IPS DF 6.9 (cell line): Measurements from ENCODE around the gene TANC1.

ENCODE experiments used
- DNase-seq: peaks from one replicate; pipeline ENCODE4 v3.0.0-alpha.2; 2013; ENCODE audit warnings: low read depth, low spot score
- H3K27ac ChIP-seq: one replicate; pipeline ENCODE4 v1.5.1; 2013; ENCODE audit warnings: low read length, control low read depth
- H3K27me3 ChIP-seq: 2 replicates; pipeline ENCODE4 v1.6.1; 2013; ENCODE audit warnings: mild to moderate bottlenecking, low read length; ENCODE audit not compliant: control insufficient read depth, insufficient read depth
- H3K36me3 ChIP-seq: 2 replicates; pipeline ENCODE4 v1.6.1; 2013; ENCODE audit warnings: low read length; ENCODE audit not compliant: control insufficient read depth, insufficient read depth
- H3K4me1 ChIP-seq: 2 replicates; pipeline ENCODE4 v1.6.1; 2013; ENCODE audit warnings: low read length; ENCODE audit not compliant: control insufficient read depth, insufficient read depth
- H3K4me3 ChIP-seq: 2 replicates; pipeline ENCODE4 v1.5.1; 2013; ENCODE audit warnings: mild to moderate bottlenecking, low read length
- H3K9me3 ChIP-seq: 2 replicates; pipeline ENCODE4 v1.6.1; 2013; ENCODE audit warnings: low read length, inconsistent platforms; ENCODE audit not compliant: control insufficient read depth, insufficient read depth
- WGBS: extraction: QIAGEN DNeasy Blood & Tissue Kit; methylation state at CpG from one replicate; pipeline ENCODE4 v1.1.7; 2013; ENCODE audit warnings: mixed read lengths, missing lambda C conversion rate; ENCODE audit not compliant: insufficient read length, insufficient coverage; 5-methylcytosine and 5-hydroxymethylcytosine counted together

Gene TANC1

DNA sequence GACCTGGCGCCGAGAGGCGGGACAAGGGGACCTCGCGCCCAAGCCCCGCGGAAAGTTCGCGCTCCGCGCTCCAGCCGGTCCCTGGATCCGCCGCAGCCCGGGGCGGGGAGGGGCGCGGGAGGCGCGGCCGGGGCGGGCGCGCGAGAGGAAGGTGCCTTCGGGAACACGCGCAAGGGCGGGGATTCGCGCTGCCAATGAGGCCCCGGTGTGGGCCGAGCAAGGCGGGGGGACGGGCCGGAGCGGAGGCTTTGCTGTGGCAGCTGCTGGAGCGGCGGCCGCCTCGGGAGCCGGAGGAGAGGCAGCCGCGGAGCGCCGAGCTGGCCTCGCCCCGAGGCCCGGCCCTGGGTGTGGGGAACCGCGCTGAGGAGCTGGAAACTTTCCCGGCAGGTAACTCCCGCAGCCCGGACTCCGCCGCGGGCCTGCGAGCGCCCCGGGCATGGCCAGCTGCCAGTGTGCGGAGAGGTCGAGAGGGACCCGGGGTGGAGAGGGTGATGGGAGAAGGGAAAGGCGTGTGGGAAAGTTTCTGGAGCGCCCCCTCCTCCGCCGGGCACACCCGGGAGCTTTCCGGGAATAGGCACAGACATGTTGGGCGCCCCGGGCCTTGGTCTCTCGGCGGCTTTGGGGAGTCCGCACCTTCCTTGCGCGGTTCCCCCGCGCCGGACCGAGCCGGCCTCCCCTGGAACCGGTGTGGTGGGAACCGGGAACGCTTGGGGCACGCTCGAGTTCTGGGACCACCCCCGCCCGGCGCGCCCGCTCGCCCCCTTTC, at the start of gene TANC1:
TANC1 (plus strand) TSS at position 245 of the 766 bp plus-strand sequence. CDS start 97,271 bp downstream, outside the sequence.
- H3K4me3 ChIP-seq, result peak within 1 kb of the TSS; percentile 61; the same call in 1 of the 2 replicates
- peaks cover 13% of the 10 kb centered on the region; the same call in 1 of the 2 replicates for H3K27me3 ChIP-seq
- no peak for DNase-seq
- WGBS, result no CpG with 5 or more reads among the region's 92 CpGs
- H3K9me3 ChIP-seq, result no peaks in the 10 kb centered on the region
- H3K36me3 ChIP-seq, result no peaks in the 10 kb centered on the region
- no peaks in the 10 kb centered on the region for H3K4me1 ChIP-seq
- H3K27ac ChIP-seq, result no peak within 1 kb of the TSS

DNA sequence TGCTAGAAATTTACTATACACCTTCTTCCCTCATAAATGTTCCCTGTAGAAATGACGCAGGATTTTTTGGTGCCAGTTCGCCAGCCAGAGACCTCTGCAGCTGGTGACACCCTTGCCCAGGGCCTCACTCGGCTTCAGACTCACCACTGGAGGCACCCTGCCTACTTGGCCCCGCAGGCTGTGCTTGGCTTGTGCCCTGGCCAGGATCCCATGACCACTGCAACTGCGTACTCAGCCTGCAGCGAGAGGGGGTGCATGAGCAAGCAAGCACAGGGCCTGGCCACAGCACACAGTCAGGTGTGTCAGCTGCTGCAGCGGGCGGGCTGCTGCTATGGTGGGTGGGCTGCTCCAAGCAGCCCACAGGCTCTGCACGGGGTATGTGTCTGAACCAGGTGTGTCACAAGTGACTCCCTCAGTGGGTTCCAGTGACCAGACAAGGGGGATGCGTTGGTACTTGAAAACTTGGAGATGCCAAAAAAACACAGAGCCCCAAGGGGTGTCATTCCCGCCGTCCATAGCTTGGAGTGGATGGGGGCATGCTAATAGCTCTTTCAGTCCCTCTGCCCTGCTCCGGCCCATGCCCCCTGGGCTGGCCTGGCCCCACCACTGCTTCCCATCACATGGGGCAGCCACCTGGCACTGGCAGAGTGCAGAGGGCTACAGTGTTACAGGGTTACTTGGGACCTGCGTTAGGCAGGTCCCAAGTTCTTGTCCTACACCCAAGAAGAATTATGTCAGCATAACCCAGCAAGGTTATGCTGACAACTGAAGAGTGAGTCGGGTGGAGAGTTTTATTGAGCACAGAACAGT, 46.6 kb upstream of the TANC1 start:
- Histone ChIP-seq H3K27me3 (no peaks in the 10 kb centered on the region), H3K4me1 (no peaks in the 10 kb centered on the region; the same call in 1 of the 2 replicates), H3K4me3 (no peak overlapping the region), H3K9me3 (no peaks in the 10 kb centered on the region), H3K27ac (no peak overlapping the region), H3K36me3 (no peaks in the 10 kb centered on the region)
- WGBS, result no CpG with 5 or more reads among the region's 15 CpGs
- DNase-seq, result no peak

DNA sequence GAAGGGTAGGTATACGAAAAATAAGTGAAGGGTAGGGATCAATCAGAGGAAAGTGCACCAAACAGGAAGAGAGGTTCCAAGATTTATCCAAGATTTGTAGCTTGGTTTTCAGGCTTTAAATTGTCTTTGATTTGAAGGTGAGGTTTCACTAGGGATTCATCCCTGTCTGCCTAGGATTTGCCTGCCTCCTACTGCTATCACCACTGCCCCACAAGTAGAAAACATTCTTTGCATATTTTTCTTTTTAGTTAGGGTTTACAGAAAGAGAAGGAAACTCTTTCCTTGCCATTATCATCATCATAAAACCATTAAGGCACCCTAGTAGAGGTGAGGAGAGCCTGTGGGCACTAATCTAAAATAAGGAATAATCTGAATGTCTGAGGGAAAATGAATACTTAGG, 45.8 kb upstream of the TANC1 start:
- H3K4me1 ChIP-seq, result no peaks in the 10 kb centered on the region; the same call in 1 of the 2 replicates
- H3K9me3 ChIP-seq, result no peaks in the 10 kb centered on the region
- DNase-seq, result no peak
- no peaks in the 10 kb centered on the region for H3K36me3 ChIP-seq
- WGBS, result no CpG with 5 or more reads among the region's 1 CpG
- H3K27me3 ChIP-seq, result no peaks in the 10 kb centered on the region
- H3K27ac ChIP-seq, result no peak overlapping the region
- no peak overlapping the region for H3K4me3 ChIP-seq

DNA sequence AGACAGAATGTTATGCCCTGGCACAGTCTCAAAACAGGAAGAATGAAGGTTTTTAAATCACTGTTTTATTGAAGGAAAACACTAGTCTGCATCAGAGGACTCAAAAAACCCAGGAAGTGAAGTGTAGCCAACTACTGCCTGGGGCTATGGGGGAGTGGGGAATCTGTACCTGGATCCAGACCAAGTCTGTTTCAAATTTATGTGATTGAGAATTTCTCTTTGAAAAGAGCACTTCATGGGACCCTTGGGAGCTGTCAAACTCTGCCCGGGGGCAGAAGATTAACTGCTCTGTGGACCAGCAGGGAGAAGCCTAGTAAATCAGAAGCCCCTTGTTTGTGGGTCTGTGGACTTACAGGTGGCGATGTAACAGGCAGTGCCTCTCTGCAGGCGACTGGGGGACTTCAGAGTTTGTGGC, 45.3 kb upstream of the TANC1 start:
- Histone ChIP-seq H3K9me3 (no peaks in the 10 kb centered on the region), H3K27me3 (no peaks in the 10 kb centered on the region), H3K4me3 (no peak overlapping the region), H3K4me1 (no peaks in the 10 kb centered on the region; the same call in 1 of the 2 replicates), H3K36me3 (no peaks in the 10 kb centered on the region), H3K27ac (no peak overlapping the region)
- DNase-seq, result no peak
- no CpG with 5 or more reads among the region's 3 CpGs for WGBS

DNA sequence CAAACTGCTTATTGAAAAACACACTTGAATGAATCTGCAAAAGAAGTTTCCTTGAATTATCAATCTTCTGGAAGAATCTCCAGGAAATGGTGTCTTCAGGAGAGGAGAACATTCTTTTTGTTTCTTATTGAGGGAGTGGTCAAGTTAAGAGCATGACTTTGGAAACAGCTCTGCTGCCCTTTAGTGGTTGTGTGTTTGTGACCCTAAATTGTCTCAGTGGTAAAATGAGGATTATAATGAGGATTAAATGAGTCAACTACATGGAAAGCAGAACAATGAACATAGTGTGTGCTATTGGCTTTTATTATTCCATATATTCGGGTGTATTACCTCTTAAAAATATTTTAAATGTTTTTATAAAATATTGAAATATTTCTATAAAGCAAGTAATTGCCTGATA, 44.8 kb upstream of the TANC1 start:
- Histone ChIP-seq H3K4me3 (no peak overlapping the region), H3K4me1 (no peaks in the 10 kb centered on the region; the same call in 1 of the 2 replicates), H3K9me3 (no peaks in the 10 kb centered on the region), H3K27me3 (no peaks in the 10 kb centered on the region), H3K27ac (no peak overlapping the region), H3K36me3 (no peaks in the 10 kb centered on the region)
- no peak for DNase-seq
- no CpG with 5 or more reads among the region's 1 CpG for WGBS

DNA sequence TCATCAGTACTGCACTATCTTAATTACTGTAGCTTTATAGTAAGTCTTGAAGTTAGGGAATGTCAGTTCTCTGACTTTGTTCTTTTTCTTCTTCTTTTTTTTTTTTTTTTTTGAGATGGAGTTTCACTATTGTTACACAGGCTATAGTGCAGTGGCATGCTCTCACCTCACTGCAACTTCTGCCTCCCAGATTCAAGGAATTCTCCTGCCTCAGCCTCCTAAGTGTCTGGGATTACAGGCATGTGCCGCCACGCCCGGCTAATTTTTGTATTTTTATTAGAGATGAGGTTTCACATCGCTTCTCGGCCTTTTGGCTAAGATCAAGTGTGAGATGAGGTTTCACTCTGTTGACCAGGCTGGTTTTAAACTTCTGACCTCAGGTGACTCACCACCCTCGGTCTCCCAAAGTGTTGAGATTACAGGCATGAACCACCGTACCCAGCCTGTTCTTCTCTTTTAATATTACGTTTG, 41.9 kb upstream of the TANC1 start:
- Histone ChIP-seq H3K27ac (no peak overlapping the region), H3K9me3 (no peaks in the 10 kb centered on the region), H3K4me3 (no peak overlapping the region), H3K36me3 (no peaks in the 10 kb centered on the region), H3K4me1 (no peaks in the 10 kb centered on the region; the same call in 1 of the 2 replicates), H3K27me3 (no peaks in the 10 kb centered on the region)
- DNase-seq, result no peak
- no CpG with 5 or more reads among the region's 8 CpGs for WGBS

DNA sequence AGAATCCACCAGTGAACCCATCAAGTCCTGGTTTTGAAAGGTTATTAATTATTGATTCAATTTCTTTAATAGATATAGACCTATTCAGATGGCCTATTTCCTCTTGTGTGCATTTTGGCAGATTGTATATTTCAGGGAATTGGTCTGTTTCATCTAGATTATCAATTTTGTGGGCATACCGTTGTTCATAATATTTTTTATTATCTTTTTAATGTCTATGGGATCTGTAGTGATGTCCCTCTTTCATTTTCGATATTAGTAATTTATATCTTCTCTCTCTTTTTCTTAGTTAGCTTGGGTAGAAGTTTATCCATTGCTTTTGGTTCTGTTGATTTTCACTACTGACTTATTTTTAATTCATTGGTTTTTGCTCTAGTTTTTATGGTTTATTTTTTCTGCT, 39.9 kb upstream of the TANC1 start:
- no CpG with 5 or more reads among the region's 2 CpGs for WGBS
- Histone ChIP-seq H3K9me3 (no peaks in the 10 kb centered on the region), H3K27me3 (no peaks in the 10 kb centered on the region), H3K36me3 (no peaks in the 10 kb centered on the region), H3K4me3 (no peak overlapping the region), H3K27ac (no peak overlapping the region), H3K4me1 (no peaks in the 10 kb centered on the region; the same call in 1 of the 2 replicates)
- DNase-seq, result no peak

DNA sequence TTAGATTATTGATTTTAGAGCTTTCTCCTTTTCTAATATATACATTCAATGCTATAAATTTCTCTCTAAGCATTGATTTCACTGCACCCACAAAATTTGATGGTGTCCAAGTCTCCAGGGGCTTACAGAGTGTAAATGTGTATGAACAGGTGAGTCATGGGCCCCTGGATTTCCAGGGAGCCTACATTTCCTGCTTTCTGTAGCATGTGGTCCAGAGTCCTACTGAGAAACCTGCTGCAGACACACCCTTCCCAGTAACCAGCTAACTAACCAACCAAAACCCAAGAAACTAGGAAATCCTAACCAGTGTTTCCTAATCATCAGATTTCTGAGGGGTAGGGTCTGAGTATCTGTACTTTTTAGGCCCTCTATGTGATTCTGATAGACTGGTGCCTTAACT, 39.5 kb upstream of the TANC1 start:
- H3K36me3 ChIP-seq, result no peaks in the 10 kb centered on the region
- H3K4me1 ChIP-seq, result no peaks in the 10 kb centered on the region; the same call in 1 of the 2 replicates
- no peaks in the 10 kb centered on the region for H3K9me3 ChIP-seq
- no peaks in the 10 kb centered on the region for H3K27me3 ChIP-seq
- H3K27ac ChIP-seq, result no peak overlapping the region
- H3K4me3 ChIP-seq, result no peak overlapping the region
- no peak for DNase-seq

DNA sequence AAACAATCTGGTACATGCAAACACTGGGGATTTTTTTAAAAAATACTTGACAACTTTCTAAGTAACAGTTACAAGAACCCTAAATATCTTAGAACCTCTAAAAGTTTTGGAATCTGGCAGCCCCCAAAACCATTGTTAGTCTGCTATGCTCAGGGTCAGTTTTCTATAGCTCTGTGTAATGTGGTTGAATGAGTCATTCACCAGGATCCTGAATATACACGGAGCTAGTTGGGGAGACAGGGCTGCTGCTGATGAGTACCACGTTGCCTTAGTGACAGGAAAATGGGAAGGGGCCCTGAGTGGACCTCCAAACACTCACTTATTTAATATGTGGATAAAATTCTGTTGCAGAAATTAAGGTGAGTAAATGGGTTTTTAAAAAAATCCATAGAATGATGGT, 36.9 kb upstream of the TANC1 start:
- no peak for DNase-seq
- H3K27ac ChIP-seq, result no peak overlapping the region
- no CpG with 5 or more reads among the region's 2 CpGs for WGBS
- no peaks in the 10 kb centered on the region for H3K36me3 ChIP-seq
- H3K27me3 ChIP-seq, result no peaks in the 10 kb centered on the region
- H3K9me3 ChIP-seq, result no peaks in the 10 kb centered on the region
- H3K4me1 ChIP-seq, result peaks cover 4% of the 10 kb centered on the region; the same call in 1 of the 2 replicates
- H3K4me3 ChIP-seq, result no peak overlapping the region

DNA sequence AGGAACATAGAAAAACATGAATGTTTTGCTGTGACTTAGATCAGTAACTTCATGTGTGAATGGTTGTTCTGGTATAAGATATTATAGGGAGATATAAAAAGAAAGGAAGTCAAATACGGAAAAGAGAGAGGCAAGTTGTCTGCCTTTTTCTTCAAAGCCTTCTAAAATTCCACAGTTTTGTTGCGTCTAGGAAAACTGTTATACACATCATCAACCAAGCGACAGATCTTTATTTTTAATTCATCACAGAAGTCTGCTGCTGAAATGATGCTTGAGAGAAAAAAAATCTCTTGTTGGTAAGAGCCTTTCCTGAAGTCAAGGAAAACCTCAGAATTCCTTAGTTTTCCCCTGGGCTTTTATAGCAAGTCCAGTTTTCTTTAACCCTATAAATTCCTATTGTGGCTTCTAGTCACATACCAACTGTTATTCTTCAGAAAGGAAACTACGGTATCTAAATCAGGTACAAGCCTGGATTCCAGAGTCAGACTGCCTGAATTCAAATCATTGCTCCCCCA, 36.3 kb upstream of the TANC1 start:
- H3K27ac ChIP-seq, result no peak overlapping the region
- WGBS, result no CpG with 5 or more reads among the region's 4 CpGs

More for the DNA sequence above, 36.3 kb upstream of the TANC1 start:
- Histone ChIP-seq H3K27me3 (no peaks in the 10 kb centered on the region), H3K9me3 (no peaks in the 10 kb centered on the region), H3K4me1 (peaks cover 4% of the 10 kb centered on the region; the same call in 1 of the 2 replicates), H3K4me3 (no peak overlapping the region), H3K36me3 (no peaks in the 10 kb centered on the region)
- DNase-seq, result no peak
